Measurements from ENCODE around the gene DMTF1.
A peak's percentile ranks its signal among the peaks of the same experiment; 100 is the strongest.
"Not testable (repeated sequence)": the region's sequence is repeated elsewhere in the genome, so short reads cannot be mapped to it uniquely, and the experiment has no call there.

Gene DMTF1

GRCh38 chr7:87204933-87205332, 52.7 kb downstream of the DMTF1 start:
- no peak for ATAC-seq
- TF ChIP-seq GLIS3 (CRISPR knock-in tag; IDR thresholded peaks at IDR 0.05) (no peak), ESRRG (CRISPR knock-in tag; IDR thresholded peaks at IDR 0.05) (no peak), TOX (CRISPR knock-in tag; IDR thresholded peaks at IDR 0.05; ENCODE audit: borderline replicate concordance) (no peak), ZNF8 (CRISPR knock-in tag; IDR thresholded peaks at IDR 0.05) (no peak), CSDC2 (CRISPR knock-in tag; IDR thresholded peaks at IDR 0.05) (no peak), PPARA (CRISPR knock-in tag; IDR thresholded peaks at IDR 0.05; ENCODE audit: borderline replicate concordance) (no peak), ZC3H10 (CRISPR knock-in tag; IDR thresholded peaks at IDR 0.05) (no peak), TSHZ2 (CRISPR knock-in tag; IDR thresholded peaks at IDR 0.05) (no peak), ZNF565 (CRISPR knock-in tag; conservative IDR thresholded peaks at IDR 0.05; ENCODE audit: low read depth) (no peak)

GRCh38 chr7:87205701-87206100, 53.4 kb downstream of the DMTF1 start:
- not testable (repeated sequence) for ATAC-seq

GRCh38 chr7:87206361-87206760, 54.1 kb downstream of the DMTF1 start:
- no peak for TF ChIP-seq POU6F1 (CRISPR knock-in tag; IDR thresholded peaks at IDR 0.05; ENCODE audit: borderline replicate concordance, low read depth)
- ATAC-seq, result peak; percentile 34

- no peak for ATAC-seq
- TF ChIP-seq ISL1 (CRISPR knock-in tag; IDR thresholded peaks at IDR 0.05), result no peak
- TF ChIP-seq ESRRG (CRISPR knock-in tag; IDR thresholded peaks at IDR 0.05), result no peak
- TF ChIP-seq ZFP30 (CRISPR knock-in tag; IDR thresholded peaks at IDR 0.05), result no peak
- no peak for TF ChIP-seq ZNF8 (CRISPR knock-in tag; IDR thresholded peaks at IDR 0.05)
- no peak for TF ChIP-seq PATZ1 (CRISPR knock-in tag; IDR thresholded peaks at IDR 0.05; ENCODE audit: borderline replicate concordance)
- TF ChIP-seq OSR1 (CRISPR knock-in tag; IDR thresholded peaks at IDR 0.05), result no peak
- TF ChIP-seq TCF4 (CRISPR knock-in tag; IDR thresholded peaks at IDR 0.05; ENCODE audit: borderline replicate concordance), result no peak
- no peak for TF ChIP-seq BACH2 (CRISPR knock-in tag; IDR thresholded peaks at IDR 0.05; ENCODE audit: borderline replicate concordance)
- no peak for TF ChIP-seq CSDC2 (CRISPR knock-in tag; IDR thresholded peaks at IDR 0.05)
- TF ChIP-seq RARB (CRISPR knock-in tag; IDR thresholded peaks at IDR 0.05), result no peak
- no peak for TF ChIP-seq TOX (CRISPR knock-in tag; IDR thresholded peaks at IDR 0.05; ENCODE audit: borderline replicate concordance)
- no peak for TF ChIP-seq ZNF565 (CRISPR knock-in tag; conservative IDR thresholded peaks at IDR 0.05; ENCODE audit: low read depth)
- no peak for TF ChIP-seq PPARA (CRISPR knock-in tag; IDR thresholded peaks at IDR 0.05; ENCODE audit: borderline replicate concordance)
- TF ChIP-seq POU6F1 (CRISPR knock-in tag; IDR thresholded peaks at IDR 0.05; ENCODE audit: borderline replicate concordance, low read depth), result no peak
- TF ChIP-seq ZNF70 (CRISPR knock-in tag; IDR thresholded peaks at IDR 0.05), result no peak
- no peak for TF ChIP-seq SNAI2 (CRISPR knock-in tag; IDR thresholded peaks at IDR 0.05)
- no peak for TF ChIP-seq ARNTL (CRISPR knock-in tag; IDR thresholded peaks at IDR 0.05; ENCODE audit: borderline replicate concordance, low read depth)
- TF ChIP-seq ZFP3 (CRISPR knock-in tag; IDR thresholded peaks at IDR 0.05), result no peak
Measured at GRCh38 chr7:87209295-87209924, 57.2 kb downstream of the DMTF1 start.

All from SK-N-SH treated with all-trans-retinoic acid at 6 μM for 48 hours (cell line).